GM19452 (cell line): ENCODE data around the gene ALOX15.
"Not testable (repeated sequence)": the region's sequence is repeated elsewhere in the genome, so short reads cannot be mapped to it uniquely, and the experiment has no call there.

Experiments used
- ATAC-seq: cut with Tn5 transposase; IDR thresholded peaks from one replicate; pipeline ENCODE4 v1.9.1; 2021; ENCODE audit not compliant: unreplicated experiment

Gene ALOX15

GRCh38 chr17:4641297-4642195, at the start of gene ALOX15:
ALOX15 (minus strand) TSS chr17:4641678; CDS start chr17:4641651, 27 bp downstream.
- ATAC-seq = no peak

- no peak for ATAC-seq
These were observed 49.3 kb upstream of the ALOX15 start for GRCh38 chr17:4690745-4691144.

- not testable (repeated sequence) for ATAC-seq
These were observed 48.4 kb upstream of the ALOX15 start for GRCh38 chr17:4689872-4690271.

GRCh38 chr17:4683739-4684138, 42.3 kb upstream of the ALOX15 start:
- ATAC-seq = not testable (repeated sequence)

- no peak for ATAC-seq
These were observed 38.2 kb upstream of the ALOX15 start for GRCh38 chr17:4679658-4680057.

GRCh38 chr17:4678448-4679026, 37.1 kb upstream of the ALOX15 start:
- ATAC-seq = no peak

GRCh38 chr17:4676791-4677190, 35.3 kb upstream of the ALOX15 start:
- ATAC-seq = no peak

GRCh38 chr17:4675791-4676190, 34.3 kb upstream of the ALOX15 start:
- no peak for ATAC-seq

- no peak for ATAC-seq
These were observed 33.2 kb upstream of the ALOX15 start for GRCh38 chr17:4674685-4674998.

GRCh38 chr17:4673986-4674684, 32.7 kb upstream of the ALOX15 start:
- no peak for ATAC-seq

- ATAC-seq = no peak
These were observed 31.7 kb upstream of the ALOX15 start for GRCh38 chr17:4673169-4673568.

GRCh38 chr17:4672751-4673150, 31.3 kb upstream of the ALOX15 start:
- no peak for ATAC-seq

GRCh38 chr17:4672055-4672630, 30.7 kb upstream of the ALOX15 start:
- ATAC-seq = no peak

GRCh38 chr17:4667166-4667565, 25.7 kb upstream of the ALOX15 start:
- ATAC-seq = no peak

- no peak for ATAC-seq
These were observed 24.8 kb upstream of the ALOX15 start for GRCh38 chr17:4666296-4666695.

- ATAC-seq = no peak
These were observed 23.5 kb upstream of the ALOX15 start for GRCh38 chr17:4665027-4665426.

GRCh38 chr17:4664230-4664629, 22.8 kb upstream of the ALOX15 start:
- ATAC-seq = no peak

- no peak for ATAC-seq
These were observed 22.2 kb upstream of the ALOX15 start for GRCh38 chr17:4663711-4664110.

- ATAC-seq = no peak
These were observed 17.2 kb upstream of the ALOX15 start for GRCh38 chr17:4658478-4659305.

GRCh38 chr17:4657678-4658077, 16.2 kb upstream of the ALOX15 start:
- ATAC-seq = no peak

- ATAC-seq = not testable (repeated sequence)
These were observed 14.5 kb upstream of the ALOX15 start for GRCh38 chr17:4655933-4656332.
